Right lobe of liver (tissue), 4 donors: ENCODE data around the gene DACH1.

Source experiments
- CTCF ChIP-seq, 4 donors: fragments of 200-600 bp in 3 of 4; fragments of 450-650 bp in 1 of 4; IDR thresholded peaks; one replicate each; pipeline versions ENCODE4 v1.5.1 to v1.8.0; 2016 to 2022; ENCODE audit warnings: antibody characterized with exemption in 4 of 4, mild to moderate bottlenecking in 2 of 4
- POLR2A ChIP-seq: fragments of 450-650 bp; IDR thresholded peaks from one replicate; pipeline ENCODE4 v1.6.1; 2017; ENCODE audit warnings: antibody characterized with exemption, mild to moderate bottlenecking
- donor health status: DM: no; HTN: no; CAD: no.
- donor health status: DM: no; HTN: no; CAD: no.
- donor health status: DM: no; HTN: yes; CAD: no.

DNA sequence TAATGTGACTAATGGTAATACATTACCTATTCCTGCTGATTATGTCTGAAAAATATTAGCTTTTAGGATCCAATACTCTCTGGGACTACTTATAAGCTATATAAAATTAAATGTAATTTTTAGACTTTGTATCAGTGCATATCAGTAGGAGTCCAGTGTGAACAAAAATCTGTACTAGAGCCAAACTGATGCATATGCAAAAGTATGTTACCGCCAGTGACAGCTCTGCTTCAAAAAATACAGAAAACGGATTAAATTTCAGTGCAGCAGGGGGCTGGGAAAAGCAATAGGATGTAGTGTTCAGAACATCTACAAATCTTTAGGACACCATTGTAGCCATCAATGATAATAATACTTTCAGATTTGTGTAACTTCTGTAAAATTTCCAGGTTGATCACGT lies 385.5 kb downstream of the DACH1 start:
- TF ChIP-seq CTCF (IDR thresholded peaks at IDR 0.05), result no peak
- TF ChIP-seq POLR2A, result no peak
